GM23338 (cell line): Measurements from ENCODE around the gene THUMPD3. TPM values are rescaled to one million over a fixed set of nuclear protein-coding genes. Genes with fewer than 3 reads are reported as not detected.

ENCODE experiments used
- ATAC-seq: fragments of 200-7000 bp; cut with Tn5 transposase; 3 replicates; pipeline ENCODE4 v1.9.1; 2020
- DNase-seq: peaks from one replicate; pipeline ENCODE4 v3.0.0-alpha.2; 2015; ENCODE audit warnings: low spot score
- H2AFZ ChIP-seq: fragments of 200-600 bp; sonication (generic); 2 replicates; pipeline ENCODE4 v1.8.0; 2016; ENCODE audit warnings: antibody characterized with exemption, mild to moderate bottlenecking, moderate library complexity
- H3F3A ChIP-seq: fragments of 200-600 bp; sonication (generic); replicated peaks from 2 replicates; pipeline ENCODE4 v1.8.0; 2017; ENCODE audit warnings: antibody characterized with exemption, mixed run types, low read depth
- H3K27ac ChIP-seq: fragments of 200-600 bp; sonication (generic); 2 replicates; pipeline ENCODE4 v1.6.1; 2016; ENCODE audit warnings: low read depth
- H3K27me3 ChIP-seq: fragments of 200-600 bp; sonication (generic); 2 replicates; pipeline ENCODE4 v1.8.0; 2016; ENCODE audit warnings: mild to moderate bottlenecking, mixed run types, moderate library complexity; ENCODE audit not compliant: insufficient read depth
- H3K36me3 ChIP-seq: fragments of 200-600 bp; sonication (generic); 2 replicates; pipeline ENCODE4 v1.8.0; 2016; ENCODE audit warnings: mild to moderate bottlenecking; ENCODE audit not compliant: insufficient read depth
- H3K4me1 ChIP-seq: fragments of 200-600 bp; sonication (generic); 2 replicates; pipeline ENCODE4 v1.8.0; 2016; ENCODE audit warnings: mild to moderate bottlenecking, moderate library complexity; ENCODE audit not compliant: insufficient read depth
- H3K4me2 ChIP-seq: fragments of 200-600 bp; sonication (generic); 2 replicates; pipeline ENCODE4 v1.7.1; 2017; ENCODE audit warnings: mixed run types
- H3K4me3 ChIP-seq: fragments of 200-600 bp; sonication (generic); 2 replicates; pipeline ENCODE4 v1.6.1; 2016; ENCODE audit warnings: mixed run types
- H3K79me2 ChIP-seq: fragments of 200-600 bp; sonication (generic); replicated peaks from 2 replicates; pipeline ENCODE4 v1.8.0; 2017; ENCODE audit warnings: mild to moderate bottlenecking; ENCODE audit not compliant: insufficient read depth
- H3K9me2 ChIP-seq: fragments of 200-600 bp; sonication (generic); 2 replicates; pipeline ENCODE4 v1.8.0; 2017; ENCODE audit not compliant: insufficient read depth
- H4K20me1 ChIP-seq: fragments of 200-600 bp; sonication (generic); replicated peaks from 2 replicates; pipeline ENCODE4 v1.8.0; 2017; ENCODE audit warnings: mild to moderate bottlenecking; ENCODE audit not compliant: insufficient read depth
- H3K27ac Mint-ChIP-seq: 2 replicates; pipeline ENCODE4 v1.8.0; 2020; ENCODE audit warnings: inconsistent platforms, mild to moderate bottlenecking, moderate library complexity, mixed read lengths
- H3K27me3 Mint-ChIP-seq: 3 replicates; pipeline ENCODE4 v1.8.0; 2022; ENCODE audit warnings: low read depth, mild to moderate bottlenecking, moderate library complexity, mixed read lengths, inconsistent platforms; ENCODE audit not compliant: insufficient read depth, poor library complexity
- H3K36me3 Mint-ChIP-seq: 3 replicates; pipeline ENCODE4 v1.8.0; 2021; ENCODE audit warnings: low read depth, mild to moderate bottlenecking, inconsistent platforms, moderate library complexity, mixed read lengths
- H3K4me1 Mint-ChIP-seq: 3 replicates; pipeline ENCODE4 v1.8.0; 2020; ENCODE audit warnings: mild to moderate bottlenecking, inconsistent platforms, mixed read lengths
- H3K4me3 Mint-ChIP-seq: 3 replicates; pipeline ENCODE4 v1.8.0; 2021; ENCODE audit warnings: moderate library complexity, mild to moderate bottlenecking, inconsistent platforms, mixed read lengths
- H3K9me3 Mint-ChIP-seq: 3 replicates; pipeline ENCODE4 v1.8.0; 2020; ENCODE audit warnings: moderate library complexity, mild to moderate bottlenecking, inconsistent platforms, mixed read lengths
- CTCF ChIP-seq, 2 experiments: fragments of 200-600 bp in 1 of 2; sonication (generic) in 1 of 2; conservative IDR thresholded peaks; 2 replicates each; pipeline versions ENCODE4 v1.5.1 to v1.6.1; 2016 to 2017; ENCODE audit warnings: antibody characterized with exemption in 2 of 2, low read depth in 2 of 2, mild to moderate bottlenecking in 2 of 2, moderate library complexity in 1 of 2
- ETS1 ChIP-seq: IDR thresholded peaks from 2 replicates; pipeline ENCODE4 v1.6.1; 2016; ENCODE audit warnings: antibody characterized with exemption
- EZH2 ChIP-seq: fragments of 200-600 bp; sonication (generic); IDR thresholded peaks from one replicate; pipeline ENCODE4 v1.8.0; 2017; ENCODE audit warnings: antibody characterized with exemption, mild to moderate bottlenecking, low read depth; ENCODE audit not compliant: unreplicated experiment
- EZH2phosphoT487 ChIP-seq: fragments of 200-600 bp; sonication (generic); IDR thresholded peaks from one replicate; pipeline ENCODE4 v1.8.1; 2018; ENCODE audit warnings: antibody characterized with exemption; ENCODE audit not compliant: unreplicated experiment
- JUNB ChIP-seq: IDR thresholded peaks from one replicate; pipeline ENCODE4 v1.6.1; 2016; ENCODE audit warnings: antibody characterized with exemption; ENCODE audit not compliant: unreplicated experiment
- NANOG ChIP-seq: IDR thresholded peaks from 2 replicates; pipeline ENCODE4 v1.6.1; 2016; ENCODE audit warnings: antibody characterized with exemption, borderline replicate concordance
- POLR2AphosphoS5 ChIP-seq: IDR thresholded peaks from 2 replicates; pipeline ENCODE4 v1.6.1; 2016; ENCODE audit warnings: antibody characterized with exemption, low read depth
- REST ChIP-seq: IDR thresholded peaks from one replicate; pipeline ENCODE4 v1.6.1; 2018; ENCODE audit warnings: antibody characterized with exemption; ENCODE audit not compliant: unreplicated experiment
- STAT1 ChIP-seq: IDR thresholded peaks from one replicate; pipeline ENCODE4 v1.6.1; 2016; ENCODE audit warnings: antibody characterized with exemption; ENCODE audit not compliant: unreplicated experiment
- ZNF331 ChIP-seq: fragments of 250-450 bp; sonication (Bioruptor Pico); IDR thresholded peaks from 2 replicates; pipeline ENCODE4 v1.5.0; 2020; ENCODE audit warnings: low read depth, mild to moderate bottlenecking, moderate library complexity
- polyA plus RNA-seq: library from polyadenylated mRNA; unstranded; fragments of >200 nt; fragmentation: Nextera tagmentation; extraction: Ambion mirVana; gene quantifications from 2 replicates; pipeline ENCODE4 v1.2.1, GENCODE V29; 2016
- total RNA-seq: library from RNA; depleted of rRNA; stranded (reverse); fragments of >200 nt; shearing (Covaris generic); gene quantifications from 2 replicates; pipeline ENCODE4 v1.2.3, GENCODE V29; 2014

THUMPD3 gene
- total and polyA plus RNA-seq, 2 experiments from 2014 or later, result 30.1 to 54.1 TPM

- DNase-seq (no peak), ATAC-seq (no peak)
- H3F3A ChIP-seq, result 0 out of 2 replicates have a peak, but pooled peaks cover 3% of the 10 kb centered on the region
- no peaks in the 10 kb centered on the region; the same call in 1 of the 2 replicates for H4K20me1 ChIP-seq
- Mint-ChIP-seq H3K27me3 (peaks cover 5% of the 10 kb centered on the region), H3K9me3 (peaks cover 3% of the 10 kb centered on the region; the same call in 2 of the 3 replicates), H3K4me3 (peak overlapping the region; percentile 96), H3K27ac (no peak overlapping the region), H3K4me1 (peaks cover 11% of the 10 kb centered on the region; the same call in 1 of the 3 replicates), H3K36me3 (peaks cover 41% of the 10 kb centered on the region)
- H3K9me2 ChIP-seq, result 0 out of 2 replicates have a peak, but pooled peaks cover 11% of the 10 kb centered on the region
- H3K27me3 ChIP-seq, result no peaks in the 10 kb centered on the region
- TF ChIP-seq EZH2 (no peak), ETS1 (no peak), ZNF331 (CRISPR knock-in tag) (no peak), POLR2AphosphoS5 (no peak), STAT1 (no peak), NANOG (no peak), JUNB (no peak)
- H3K36me3 ChIP-seq, result peaks cover 22% of the 10 kb centered on the region
- H3K4me2 ChIP-seq, result peak overlapping the region; percentile 86
- H3K79me2 ChIP-seq, result peaks cover 26% of the 10 kb centered on the region
- peaks cover 10% of the 10 kb centered on the region; the same call in 1 of the 2 replicates for H3K4me1 ChIP-seq
- H3K4me3 ChIP-seq, result peak overlapping the region; percentile 77
- H3K27ac ChIP-seq, result no peak overlapping the region
- no peak overlapping the region for H2AFZ ChIP-seq
Observed at GRCh38 chr3:9361691-9362388, 1.0 kb upstream of the THUMPD3 start.

GRCh38 chr3:9369508-9369907 lies 6.7 kb downstream of the THUMPD3 start:
- peaks cover 7% of the 10 kb centered on the region; the same call in 1 of the 2 replicates for H3K79me2 ChIP-seq
- peaks cover 91% of the 10 kb centered on the region for H3K36me3 Mint-ChIP-seq
- no peaks in the 10 kb centered on the region for H3K9me2 ChIP-seq
- H3K27me3 ChIP-seq, result no peaks in the 10 kb centered on the region
- peaks cover 5% of the 10 kb centered on the region for H3K27me3 Mint-ChIP-seq
- no peak overlapping the region for H3K27ac Mint-ChIP-seq
- H3K27ac ChIP-seq, result no peak overlapping the region
- H3K36me3 ChIP-seq, result peaks cover 71% of the 10 kb centered on the region
- no peak overlapping the region for H3K4me3 ChIP-seq
- 0 out of 2 replicates have a peak, but pooled peaks cover 3% of the 10 kb centered on the region for H3F3A ChIP-seq
- ATAC-seq (no peak), DNase-seq (no peak)
- H3K4me3 Mint-ChIP-seq, result no peak overlapping the region
- H2AFZ ChIP-seq, result no peak overlapping the region
- H3K4me1 Mint-ChIP-seq, result no peaks in the 10 kb centered on the region
- peaks cover 9% of the 10 kb centered on the region for H4K20me1 ChIP-seq
- H3K9me3 Mint-ChIP-seq, result no peaks in the 10 kb centered on the region
- H3K4me2 ChIP-seq, result no peak overlapping the region
- no peaks in the 10 kb centered on the region for H3K4me1 ChIP-seq
- TF ChIP-seq EZH2phosphoT487 (no peak), NANOG (no peak), CTCF (conservative IDR thresholded peaks at IDR 0.05; ENCODE audit: low read depth in 2 of 2) (no peak), REST (no peak), ZNF331 (CRISPR knock-in tag) (no peak), ETS1 (no peak), EZH2 (no peak)
